ENCODE measurements around the gene NEK3.

DNA sequence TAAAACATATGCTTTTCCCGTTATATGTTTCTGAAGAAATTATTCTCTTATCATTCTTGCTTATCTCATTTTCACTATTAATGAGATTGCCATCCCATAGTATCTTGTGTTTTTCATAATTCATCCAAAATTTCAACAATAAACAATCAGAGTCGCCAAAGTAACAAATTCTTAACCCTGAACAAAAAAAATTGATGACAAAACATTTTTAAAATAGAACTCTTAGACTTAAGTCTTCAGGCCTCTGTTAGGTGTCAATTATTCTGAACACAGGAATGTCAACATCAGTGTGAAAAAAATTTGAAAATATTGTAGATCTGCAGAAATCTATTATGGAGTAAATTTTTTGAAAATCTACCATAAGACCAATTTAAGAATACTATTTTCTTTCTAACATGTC is 67.9 kb downstream of the NEK3 start:
- TF ChIP-seq CTCF (IDR thresholded peaks at IDR 0.05; ENCODE audit: borderline replicate concordance, extremely low read depth, low read length, poor library complexity, severe bottlenecking) (no peak), EZH2 (IDR thresholded peaks at IDR 0.05; ENCODE audit: borderline replicate concordance, low read depth, low read length, severe bottlenecking) (no peak)

All from DND-41 (cell line).